Nephron (organoid): ENCODE data around the gene TBC1D20.

ENCODE experiments used
- H3K27ac Mint-ChIP-seq, 3 experiments: 2 replicates each; pipeline ENCODE4 v1.8.0; 2020; ENCODE audit warnings: mixed read lengths in 3 of 3, mild to moderate bottlenecking in 2 of 3, moderate library complexity in 1 of 3
- H3K27me3 Mint-ChIP-seq: 2 replicates; pipeline ENCODE4 v1.8.0; 2021; ENCODE audit warnings: low read depth, mild to moderate bottlenecking, moderate library complexity, mixed read lengths
- H3K36me3 Mint-ChIP-seq: 2 replicates; pipeline ENCODE4 v1.8.0; 2020; ENCODE audit warnings: low read depth, mixed read lengths
- H3K4me1 Mint-ChIP-seq: 2 replicates; pipeline ENCODE4 v1.8.0; 2020; ENCODE audit warnings: mixed read lengths
- H3K4me3 Mint-ChIP-seq, 3 experiments: 2 replicates each; pipeline ENCODE4 v1.8.0; 2020; ENCODE audit warnings: mild to moderate bottlenecking in 3 of 3, mixed read lengths in 3 of 3, moderate library complexity in 2 of 3
- H3K9me3 Mint-ChIP-seq: 2 replicates; pipeline ENCODE4 v1.8.0; 2020; ENCODE audit warnings: mixed read lengths
- TF ChIP-seq, protein P1 (sequence below), 3 experiments: fragments of 200-600 bp; sonication (generic); IDR thresholded peaks; one replicate each; pipeline ENCODE4 v1.5.0; 2021; ENCODE audit warnings: antibody characterized with exemption in 3 of 3; ENCODE audit not compliant: unreplicated experiment in 3 of 3

The TBC1D20 gene

GRCh38 chr20:503048-503737 is 40.9 kb upstream of the TBC1D20 start:
- Mint-ChIP-seq H3K4me3 (no peak overlapping the region), H3K4me1 (peaks cover 13% of the 10 kb centered on the region), H3K27me3 (no peaks in the 10 kb centered on the region), H3K36me3 (peaks cover 76% of the 10 kb centered on the region), H3K9me3 (no peaks in the 10 kb centered on the region), H3K27ac (no peak overlapping the region)
- TF ChIP-seq, protein P1, sequence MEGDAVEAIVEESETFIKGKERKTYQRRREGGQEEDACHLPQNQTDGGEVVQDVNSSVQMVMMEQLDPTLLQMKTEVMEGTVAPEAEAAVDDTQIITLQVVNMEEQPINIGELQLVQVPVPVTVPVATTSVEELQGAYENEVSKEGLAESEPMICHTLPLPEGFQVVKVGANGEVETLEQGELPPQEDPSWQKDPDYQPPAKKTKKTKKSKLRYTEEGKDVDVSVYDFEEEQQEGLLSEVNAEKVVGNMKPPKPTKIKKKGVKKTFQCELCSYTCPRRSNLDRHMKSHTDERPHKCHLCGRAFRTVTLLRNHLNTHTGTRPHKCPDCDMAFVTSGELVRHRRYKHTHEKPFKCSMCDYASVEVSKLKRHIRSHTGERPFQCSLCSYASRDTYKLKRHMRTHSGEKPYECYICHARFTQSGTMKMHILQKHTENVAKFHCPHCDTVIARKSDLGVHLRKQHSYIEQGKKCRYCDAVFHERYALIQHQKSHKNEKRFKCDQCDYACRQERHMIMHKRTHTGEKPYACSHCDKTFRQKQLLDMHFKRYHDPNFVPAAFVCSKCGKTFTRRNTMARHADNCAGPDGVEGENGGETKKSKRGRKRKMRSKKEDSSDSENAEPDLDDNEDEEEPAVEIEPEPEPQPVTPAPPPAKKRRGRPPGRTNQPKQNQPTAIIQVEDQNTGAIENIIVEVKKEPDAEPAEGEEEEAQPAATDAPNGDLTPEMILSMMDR (IDR thresholded peaks at IDR 0.05; ENCODE audit: unreplicated experiment in 3 of 3): no peak

DNA sequence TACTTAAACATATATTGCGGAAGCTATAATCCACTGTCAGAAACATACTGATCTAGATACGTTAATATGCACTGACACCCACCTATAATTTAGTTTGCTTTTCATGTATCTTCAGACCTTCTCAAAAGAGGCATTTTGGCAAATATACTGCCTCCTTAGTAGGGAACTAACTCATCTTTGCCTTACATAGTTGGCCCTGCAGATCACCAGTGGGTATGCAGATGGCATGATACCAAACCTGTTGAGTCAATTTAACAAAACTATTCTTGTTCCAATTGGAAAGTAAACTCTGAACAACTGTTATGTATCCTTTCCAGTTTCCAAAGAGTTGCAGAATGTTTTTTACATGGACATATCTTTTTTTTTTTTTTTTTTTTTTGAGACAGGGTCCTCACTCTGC is 35.6 kb upstream of the TBC1D20 start:
- Mint-ChIP-seq H3K27ac (no peak overlapping the region), H3K4me1 (no peaks in the 10 kb centered on the region), H3K4me3 (no peak overlapping the region), H3K36me3 (peaks cover 82% of the 10 kb centered on the region), H3K9me3 (no peaks in the 10 kb centered on the region), H3K27me3 (no peaks in the 10 kb centered on the region)
- TF ChIP-seq, protein P1 (IDR thresholded peaks at IDR 0.05; ENCODE audit: unreplicated experiment in 3 of 3): no peak

DNA sequence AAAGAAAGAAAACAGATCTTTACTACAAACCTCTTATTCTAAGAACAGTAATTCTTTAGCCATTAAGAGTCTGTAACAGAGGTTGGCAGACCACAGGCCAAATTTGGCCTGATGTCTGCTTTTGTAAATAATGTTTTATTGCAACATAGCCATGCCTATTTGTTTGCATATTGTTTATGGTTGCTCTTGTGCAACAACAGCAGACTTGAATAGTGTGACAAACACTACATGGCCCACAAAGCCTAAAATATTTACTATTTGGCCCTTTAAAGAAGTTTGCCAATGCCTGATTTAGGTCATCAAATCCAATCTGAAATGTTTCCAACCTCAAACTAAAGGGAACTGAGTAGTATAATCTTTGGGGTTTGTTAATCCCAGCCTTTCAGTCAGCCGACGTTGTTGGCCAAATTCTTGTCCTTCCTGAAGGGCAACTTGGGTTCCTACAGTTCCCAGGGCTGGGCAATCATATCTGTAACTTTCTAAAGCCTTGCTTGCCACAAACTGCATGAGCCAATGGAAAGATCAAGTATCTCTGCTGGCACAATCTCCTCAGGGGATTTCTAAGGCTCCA is 33.9 kb upstream of the TBC1D20 start:
- H3K27me3 Mint-ChIP-seq: no peaks in the 10 kb centered on the region
- no peaks in the 10 kb centered on the region for H3K9me3 Mint-ChIP-seq
- TF ChIP-seq, protein P1 (IDR thresholded peaks at IDR 0.05; ENCODE audit: unreplicated experiment in 3 of 3): no peak
- no peak overlapping the region for H3K27ac Mint-ChIP-seq
- H3K4me3 Mint-ChIP-seq: no peak overlapping the region
- H3K36me3 Mint-ChIP-seq: peaks cover 83% of the 10 kb centered on the region
- no peaks in the 10 kb centered on the region for H3K4me1 Mint-ChIP-seq

DNA sequence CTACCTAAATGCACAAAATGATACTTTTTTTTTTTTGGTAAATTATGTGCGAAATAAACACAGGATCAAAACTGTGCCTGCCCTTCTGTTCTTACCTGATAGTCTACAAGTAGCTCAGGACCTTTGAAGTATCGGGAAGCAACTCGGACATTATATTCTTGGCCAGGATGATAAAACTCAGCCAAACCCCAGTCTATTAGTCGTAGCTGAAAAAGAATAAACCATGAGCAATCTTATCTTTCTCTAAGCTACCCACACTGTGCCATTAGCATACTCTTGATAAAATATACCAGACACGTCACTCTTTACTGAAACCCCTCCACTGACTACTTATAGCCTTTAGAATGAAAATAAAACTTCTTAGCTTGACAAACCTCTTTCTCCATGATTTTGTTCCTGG is 29.8 kb upstream of the TBC1D20 start:
- Mint-ChIP-seq H3K9me3 (no peaks in the 10 kb centered on the region), H3K4me3 (no peak overlapping the region), H3K27me3 (no peaks in the 10 kb centered on the region), H3K36me3 (peaks cover 76% of the 10 kb centered on the region), H3K27ac (no peak overlapping the region), H3K4me1 (no peaks in the 10 kb centered on the region)
- TF ChIP-seq, protein P1 (IDR thresholded peaks at IDR 0.05; ENCODE audit: unreplicated experiment in 3 of 3): no peak

GRCh38 chr20:487655-488054 is 25.3 kb upstream of the TBC1D20 start:
- Mint-ChIP-seq H3K27ac (no peak overlapping the region), H3K36me3 (peaks cover 83% of the 10 kb centered on the region), H3K4me1 (no peaks in the 10 kb centered on the region), H3K27me3 (no peaks in the 10 kb centered on the region), H3K4me3 (no peak overlapping the region), H3K9me3 (no peaks in the 10 kb centered on the region)
- TF ChIP-seq, protein P1 (IDR thresholded peaks at IDR 0.05; ENCODE audit: unreplicated experiment in 3 of 3): no peak
